Breast epithelium (tissue), 4 donors: ENCODE measurements around the gene LAMA3. TPM values are rescaled to one million over a fixed set of nuclear protein-coding genes. Genes with fewer than 3 reads are reported as not detected.

Experiments used
- DNase-seq, 2 donors: peaks; one replicate each; pipeline ENCODE4 v3.0.0-alpha.2; 2019; ENCODE audit warnings: low spot score in 2 of 2
- H3K27ac ChIP-seq, 2 donors: fragments of 200-600 bp; sonication (generic) in 1 of 2; one replicate each; pipeline ENCODE4 v1.5.1; 2016 to 2019; ENCODE audit warnings: mild to moderate bottlenecking in 1 of 2
- H3K27me3 ChIP-seq, 2 donors: fragments of 200-600 bp; sonication (generic) in 1 of 2; one replicate each; pipeline versions ENCODE4 v1.5.1 to v1.6.0; 2017 to 2019; ENCODE audit warnings: control low read depth in 1 of 2, mild to moderate bottlenecking in 1 of 2
- H3K36me3 ChIP-seq: fragments of 200-600 bp; one replicate; pipeline ENCODE4 v1.5.1; 2019
- H3K4me1 ChIP-seq, 2 donors: fragments of 200-600 bp; sonication (generic); one replicate each; pipeline ENCODE4 v1.5.1; 2016 to 2019; ENCODE audit warnings: control low read depth in 1 of 2
- H3K4me3 ChIP-seq, 3 donors: fragments of 200-600 bp; sonication (generic); 1 replicate in 2 of 3; 2 replicates in 1 of 3; pipeline ENCODE4 v1.5.1; 2016 to 2019; ENCODE audit warnings: mild to moderate bottlenecking in 3 of 3, moderate library complexity in 2 of 3
- H3K9me3 ChIP-seq, 2 donors: fragments of 200-600 bp; sonication (generic) in 1 of 2; one replicate each; pipeline ENCODE4 v1.5.1; 2016 to 2019; ENCODE audit warnings: control low read depth in 1 of 2
- POLR2A ChIP-seq: fragments of 450-650 bp; IDR thresholded peaks from one replicate; pipeline ENCODE4 v1.6.1; 2016; ENCODE audit warnings: antibody characterized with exemption, mild to moderate bottlenecking, moderate library complexity
- POLR2AphosphoS5 ChIP-seq, 3 donors: sonication (generic); formaldehyde crosslinking; IDR thresholded peaks; one replicate each; pipeline ENCODE4 v1.6.1; 2017; ENCODE audit warnings: antibody characterized with exemption in 3 of 3
- intact Hi-C: fragments of 100-400 bp; cut with DNase I; formaldehyde crosslinking; loops from one replicate; pipeline ENCODE4 v1.15.1; 2023; ENCODE audit warnings: low total_unique reads
- total RNA-seq, 3 donors: library from RNA; depleted of rRNA; stranded (reverse); fragments of >200 nt; gene quantifications; one replicate each; pipeline ENCODE4 v1.1.0, GENCODE V29; 2016
- TF ChIP-seq, protein P1 (sequence below), 3 donors: fragments of 450-650 bp; IDR thresholded peaks; one replicate each; pipeline ENCODE4 v1.5.1; 2016 to 2017; ENCODE audit warnings: antibody characterized with exemption in 3 of 3, mild to moderate bottlenecking in 3 of 3, moderate library complexity in 3 of 3

Gene LAMA3
- total RNA-seq, 3 donors from 2014 or later = 43.4 to 173 (median 127) TPM

GRCh38 chr18:23842305-23842704 is 153.1 kb downstream of the LAMA3 start:
- H3K4me1 ChIP-seq = no peaks in the 10 kb centered on the region
- no peaks in the 10 kb centered on the region for H3K36me3 ChIP-seq
- H3K27me3 ChIP-seq = no peaks in the 10 kb centered on the region
- H3K9me3 ChIP-seq = no peaks in the 10 kb centered on the region
- H3K4me3 ChIP-seq = no peak overlapping the region
- DNase-seq = no peak
- TF ChIP-seq POLR2AphosphoS5 (IDR thresholded peaks at IDR 0.05) (no peak), POLR2A (no peak)
- TF ChIP-seq, protein P1, sequence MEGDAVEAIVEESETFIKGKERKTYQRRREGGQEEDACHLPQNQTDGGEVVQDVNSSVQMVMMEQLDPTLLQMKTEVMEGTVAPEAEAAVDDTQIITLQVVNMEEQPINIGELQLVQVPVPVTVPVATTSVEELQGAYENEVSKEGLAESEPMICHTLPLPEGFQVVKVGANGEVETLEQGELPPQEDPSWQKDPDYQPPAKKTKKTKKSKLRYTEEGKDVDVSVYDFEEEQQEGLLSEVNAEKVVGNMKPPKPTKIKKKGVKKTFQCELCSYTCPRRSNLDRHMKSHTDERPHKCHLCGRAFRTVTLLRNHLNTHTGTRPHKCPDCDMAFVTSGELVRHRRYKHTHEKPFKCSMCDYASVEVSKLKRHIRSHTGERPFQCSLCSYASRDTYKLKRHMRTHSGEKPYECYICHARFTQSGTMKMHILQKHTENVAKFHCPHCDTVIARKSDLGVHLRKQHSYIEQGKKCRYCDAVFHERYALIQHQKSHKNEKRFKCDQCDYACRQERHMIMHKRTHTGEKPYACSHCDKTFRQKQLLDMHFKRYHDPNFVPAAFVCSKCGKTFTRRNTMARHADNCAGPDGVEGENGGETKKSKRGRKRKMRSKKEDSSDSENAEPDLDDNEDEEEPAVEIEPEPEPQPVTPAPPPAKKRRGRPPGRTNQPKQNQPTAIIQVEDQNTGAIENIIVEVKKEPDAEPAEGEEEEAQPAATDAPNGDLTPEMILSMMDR (IDR thresholded peaks at IDR 0.05) = no peak
- no peak overlapping the region for H3K27ac ChIP-seq
- intact Hi-C loops = no loop called here

- H3K4me1 ChIP-seq = no peaks in the 10 kb centered on the region
- no peaks in the 10 kb centered on the region for H3K27me3 ChIP-seq
- DNase-seq = peak in 1 of 2 donors; percentile 49
- no peaks in the 10 kb centered on the region for H3K36me3 ChIP-seq
- no peak for TF ChIP-seq POLR2A
- TF ChIP-seq, protein P1 (IDR thresholded peaks at IDR 0.05) = no peak
- TF ChIP-seq POLR2AphosphoS5 (IDR thresholded peaks at IDR 0.05) = no peak
- H3K9me3 ChIP-seq = no peaks in the 10 kb centered on the region
- no peak overlapping the region for H3K4me3 ChIP-seq
- H3K27ac ChIP-seq = no peak overlapping the region
- intact Hi-C loops = no loop called here
Observed at GRCh38 chr18:23844991-23845680, 155.9 kb downstream of the LAMA3 start.

GRCh38 chr18:23845988-23846630 is 156.9 kb downstream of the LAMA3 start:
- Histone ChIP-seq H3K27me3 (no peaks in the 10 kb centered on the region), H3K9me3 (no peaks in the 10 kb centered on the region), H3K36me3 (no peaks in the 10 kb centered on the region), H3K4me1 (no peaks in the 10 kb centered on the region), H3K27ac (no peak overlapping the region), H3K4me3 (no peak overlapping the region)
- no peak for DNase-seq
- TF ChIP-seq POLR2A = no peak
- TF ChIP-seq, protein P1 (IDR thresholded peaks at IDR 0.05) = no peak
- no peak for TF ChIP-seq POLR2AphosphoS5 (IDR thresholded peaks at IDR 0.05)
- intact Hi-C loops = no loop called here

- H3K27ac ChIP-seq = no peak overlapping the region
- no peaks in the 10 kb centered on the region for H3K9me3 ChIP-seq
- H3K4me1 ChIP-seq = no peaks in the 10 kb centered on the region
- intact Hi-C loops = no loop called here
- no peak for TF ChIP-seq POLR2AphosphoS5 (IDR thresholded peaks at IDR 0.05)
- no peak for TF ChIP-seq POLR2A
- TF ChIP-seq, protein P1 (IDR thresholded peaks at IDR 0.05) = no peak
- no peaks in the 10 kb centered on the region for H3K27me3 ChIP-seq
- H3K36me3 ChIP-seq = no peaks in the 10 kb centered on the region
- no peak overlapping the region for H3K4me3 ChIP-seq
- DNase-seq = no peak
Observed at GRCh38 chr18:23847321-23847986, 158.2 kb downstream of the LAMA3 start.

DNA sequence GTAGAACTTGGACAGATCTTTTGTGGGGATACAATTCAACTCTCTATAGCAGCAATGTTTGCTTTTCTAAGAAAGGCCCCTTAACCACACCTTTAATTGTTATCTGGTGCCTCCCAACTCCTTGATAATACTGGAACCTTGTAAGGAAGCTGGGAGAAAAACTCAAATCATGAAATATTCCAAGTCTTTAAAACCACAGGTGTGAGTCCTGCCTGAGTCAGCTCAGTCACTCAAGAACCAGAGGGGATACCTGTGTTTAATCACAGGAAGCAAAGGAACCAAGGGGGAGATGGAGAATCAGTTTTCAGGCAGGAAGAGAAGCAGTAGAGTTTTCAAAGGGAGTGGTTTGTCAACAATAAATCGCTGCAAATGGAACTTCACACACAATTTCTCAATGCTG is 159.9 kb downstream of the LAMA3 start:
- no peaks in the 10 kb centered on the region for H3K36me3 ChIP-seq
- H3K4me3 ChIP-seq = no peak overlapping the region
- H3K9me3 ChIP-seq = no peaks in the 10 kb centered on the region
- no peaks in the 10 kb centered on the region for H3K4me1 ChIP-seq
- no peaks in the 10 kb centered on the region for H3K27me3 ChIP-seq
- no peak for TF ChIP-seq POLR2A
- no peak for TF ChIP-seq POLR2AphosphoS5 (IDR thresholded peaks at IDR 0.05)
- TF ChIP-seq, protein P1 (IDR thresholded peaks at IDR 0.05) = no peak
- intact Hi-C loops = no loop called here
- no peak for DNase-seq
- no peak overlapping the region for H3K27ac ChIP-seq
